ELR (cell line): ENCODE results near the gene CHCHD3.

Experiments
- DNase-seq: peaks from one replicate; pipeline ENCODE4 v3.0.0-alpha.2; 2015; ENCODE audit warnings: low read depth

Gene CHCHD3

DNA sequence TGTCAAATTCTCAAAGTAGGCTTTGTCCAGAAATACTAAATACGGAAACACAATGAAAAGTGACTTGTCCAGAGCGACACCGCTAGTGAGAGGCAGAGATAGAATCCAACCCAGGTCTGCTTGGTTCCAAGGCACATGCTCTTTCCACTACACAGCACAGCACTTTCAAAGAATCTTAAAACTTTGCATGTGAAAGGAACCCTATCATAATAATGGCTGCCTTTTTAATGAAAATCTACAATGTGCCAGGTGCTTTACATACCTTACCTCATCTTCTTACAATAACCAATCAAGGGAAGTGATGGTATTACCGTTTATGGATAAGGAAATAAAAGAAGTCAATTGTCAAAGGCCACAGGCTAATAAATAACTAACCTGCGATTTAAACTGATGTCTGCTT is 2.6 kb downstream of the CHCHD3 start:
- no peak for DNase-seq

DNA sequence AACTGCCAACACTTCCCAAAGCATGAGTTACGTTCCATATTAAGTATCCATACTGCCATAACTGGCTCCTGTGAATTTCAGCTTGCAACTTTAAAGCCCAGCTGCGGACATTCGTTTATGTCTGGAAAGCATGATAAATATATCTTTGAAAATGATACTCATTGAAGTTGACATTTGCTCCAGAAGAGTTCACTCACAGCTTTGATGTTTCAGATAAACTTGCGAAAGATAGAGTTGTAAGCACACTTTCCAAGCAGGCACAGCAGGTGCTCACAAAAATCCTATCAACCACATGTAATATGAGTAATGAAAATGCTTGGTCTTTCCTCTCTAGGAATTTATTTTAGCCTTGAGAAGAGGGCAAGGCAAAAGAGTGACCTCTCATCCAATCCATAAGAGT is 4.5 kb downstream of the CHCHD3 start:
- DNase-seq, result no peak

DNA sequence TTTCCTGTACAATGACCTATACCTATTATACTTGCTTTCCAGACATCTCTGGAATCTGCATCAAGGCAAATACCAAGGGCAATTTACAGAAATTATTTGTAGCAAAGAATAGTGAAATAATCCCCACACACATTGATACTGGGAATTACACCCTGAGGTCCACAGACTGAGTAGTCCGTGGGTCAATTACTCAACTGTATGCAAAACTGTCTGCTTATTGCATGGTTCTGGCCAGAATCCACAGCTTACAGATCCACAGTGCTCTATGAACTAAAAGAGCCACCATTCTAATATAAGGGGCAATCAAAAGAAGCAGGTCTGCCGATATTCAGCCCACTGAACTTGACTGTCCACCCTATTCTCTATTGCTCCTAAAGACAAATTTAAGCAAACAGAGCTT is 5.7 kb downstream of the CHCHD3 start:
- DNase-seq, result no peak

DNA sequence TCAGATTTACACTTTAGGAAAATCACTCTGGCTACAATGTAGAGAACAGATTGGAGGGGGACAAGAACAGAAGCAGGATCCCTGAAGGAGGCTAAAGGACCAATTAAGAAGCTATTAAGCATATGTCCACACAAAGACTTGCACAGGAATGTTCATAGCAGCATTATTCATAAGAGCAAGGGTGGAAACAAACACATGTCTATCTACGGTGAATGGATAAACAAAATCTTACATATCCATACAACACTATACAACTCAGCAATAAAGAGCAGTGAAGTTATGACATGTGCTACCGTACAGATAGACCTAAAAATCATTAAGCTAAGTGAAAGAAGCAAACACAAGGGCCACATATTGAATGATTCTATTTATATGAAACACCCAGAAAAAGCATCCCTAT is 10.4 kb downstream of the CHCHD3 start:
- DNase-seq, result no peak

DNA sequence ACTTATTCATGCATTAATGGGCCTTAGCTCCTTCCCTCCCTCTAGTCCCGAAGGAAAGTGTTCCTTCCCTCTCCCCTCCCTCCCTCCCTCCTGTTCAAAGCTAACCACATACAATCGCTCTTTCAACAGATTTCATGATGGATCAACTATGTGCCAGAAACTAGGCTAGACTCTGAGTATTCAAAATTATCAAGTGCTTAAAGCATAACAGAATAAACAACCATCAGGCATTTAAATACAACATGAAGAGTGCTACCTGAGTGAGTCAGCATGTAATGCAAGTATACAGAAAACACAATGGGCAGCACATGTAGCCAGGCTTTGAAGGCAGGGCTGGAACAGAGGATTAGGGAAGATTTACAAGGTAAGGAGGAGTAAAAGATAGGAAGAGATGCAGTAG is 11.3 kb downstream of the CHCHD3 start:
- no peak for DNase-seq

DNA sequence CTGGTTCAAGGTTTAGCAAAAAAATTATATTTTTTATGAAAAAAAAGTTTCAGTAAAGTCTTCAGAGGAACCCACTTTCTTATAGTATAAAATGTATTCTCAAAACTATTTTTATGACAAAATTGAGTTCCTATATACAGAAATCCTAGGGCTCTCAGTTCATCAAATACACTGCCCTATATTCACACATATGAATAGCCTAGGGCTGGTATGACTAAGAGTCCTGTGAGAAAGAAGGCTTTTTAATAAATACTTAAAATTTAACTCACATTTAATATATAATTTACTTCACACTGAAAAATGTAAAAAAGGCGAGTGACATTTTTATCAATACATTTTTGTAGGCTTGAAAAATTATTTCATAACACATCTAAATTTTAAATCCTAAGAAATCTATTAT is 16.6 kb downstream of the CHCHD3 start:
- peak; percentile 21 for DNase-seq

DNA sequence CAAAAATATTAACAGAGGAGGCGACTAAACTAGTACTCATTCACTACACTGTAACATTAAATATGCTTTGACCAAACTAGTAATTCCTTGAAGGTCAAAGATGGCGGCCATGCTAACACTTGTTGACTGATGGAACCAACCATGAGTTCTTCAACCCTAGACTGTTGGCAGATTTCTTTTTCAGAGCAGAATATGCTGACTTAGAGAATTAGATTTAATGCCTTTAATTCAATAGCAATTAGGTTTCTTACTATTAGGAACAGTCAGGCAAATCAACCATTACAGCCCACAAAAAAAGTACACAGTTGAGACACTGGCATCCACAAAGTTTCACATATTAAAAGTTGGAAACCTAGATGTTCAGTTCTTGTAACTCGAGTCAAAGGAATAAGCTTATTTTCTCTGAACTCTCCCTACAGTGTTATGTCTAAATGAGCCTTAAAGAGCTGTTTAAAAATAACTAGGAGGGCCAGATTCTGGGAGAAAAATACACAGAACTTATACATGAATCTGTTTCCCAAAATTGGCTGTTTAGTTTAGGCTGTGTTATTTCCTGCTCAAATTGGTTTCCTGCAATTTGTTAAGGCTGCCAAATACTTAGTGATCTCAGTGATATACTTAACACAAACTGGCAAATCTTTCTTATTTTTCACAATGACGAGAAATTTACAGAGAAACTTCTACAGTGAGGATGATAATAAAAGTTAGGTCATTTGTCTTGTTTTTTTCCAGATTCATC is 17.6 kb downstream of the CHCHD3 start:
- DNase-seq, result no peak

DNA sequence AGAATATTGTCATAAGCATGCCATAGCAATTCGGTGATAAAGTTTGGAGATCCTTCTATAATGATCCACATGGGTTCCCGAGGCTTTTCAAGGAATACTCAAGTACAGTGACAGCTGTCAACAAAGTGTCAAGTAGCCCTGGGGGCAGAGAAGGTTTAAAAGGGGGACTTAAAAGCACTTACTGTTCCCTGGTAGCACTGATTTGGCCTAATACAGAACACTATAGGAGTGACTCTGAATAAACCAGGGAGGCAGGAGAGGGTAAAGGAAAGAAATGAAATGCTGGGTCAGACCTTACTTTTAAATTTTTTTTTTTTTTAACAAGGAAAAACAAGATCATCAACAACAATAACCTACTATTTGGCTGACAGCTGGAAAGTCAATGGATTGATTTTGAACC is 20.1 kb downstream of the CHCHD3 start:
- DNase-seq, result no peak

DNA sequence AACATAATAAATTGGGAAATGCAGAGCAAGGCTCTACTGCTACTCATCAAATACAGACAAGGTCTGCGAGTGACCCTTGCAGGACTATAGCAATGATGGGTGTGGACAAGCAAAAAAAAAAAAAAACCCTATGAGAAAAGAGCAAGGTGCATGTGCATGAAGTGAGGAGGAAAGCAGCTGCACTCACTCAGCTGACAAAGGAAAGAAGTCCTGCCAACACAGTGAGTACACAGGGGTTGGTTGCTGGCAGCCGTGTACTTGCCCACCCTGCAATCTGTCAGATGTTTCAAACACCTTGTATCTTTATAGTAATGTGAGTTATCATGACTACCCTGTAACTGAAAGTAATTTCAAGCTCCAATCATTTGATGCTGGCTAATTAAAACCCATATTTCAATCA is 20.5 kb downstream of the CHCHD3 start:
- DNase-seq, result no peak

DNA sequence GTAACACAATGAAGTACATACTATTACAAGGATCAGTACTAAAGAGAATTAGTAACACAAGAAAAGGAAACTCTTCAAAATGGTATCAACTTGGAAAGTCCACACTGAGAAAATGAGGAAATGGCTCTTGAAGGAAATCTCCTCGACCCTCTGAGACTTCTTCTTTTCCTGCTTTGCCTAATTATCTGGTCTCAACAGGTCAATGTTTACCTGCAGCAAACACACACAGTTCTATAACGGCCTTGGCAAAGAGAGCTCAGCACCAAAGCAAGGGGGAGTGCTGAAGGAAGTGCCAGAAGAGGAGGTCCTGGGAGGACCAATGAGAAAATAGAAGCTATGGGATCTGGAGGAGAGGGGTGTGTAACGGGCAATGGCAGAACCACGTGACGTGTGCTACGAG is 21.9 kb downstream of the CHCHD3 start:
- no peak for DNase-seq

DNA sequence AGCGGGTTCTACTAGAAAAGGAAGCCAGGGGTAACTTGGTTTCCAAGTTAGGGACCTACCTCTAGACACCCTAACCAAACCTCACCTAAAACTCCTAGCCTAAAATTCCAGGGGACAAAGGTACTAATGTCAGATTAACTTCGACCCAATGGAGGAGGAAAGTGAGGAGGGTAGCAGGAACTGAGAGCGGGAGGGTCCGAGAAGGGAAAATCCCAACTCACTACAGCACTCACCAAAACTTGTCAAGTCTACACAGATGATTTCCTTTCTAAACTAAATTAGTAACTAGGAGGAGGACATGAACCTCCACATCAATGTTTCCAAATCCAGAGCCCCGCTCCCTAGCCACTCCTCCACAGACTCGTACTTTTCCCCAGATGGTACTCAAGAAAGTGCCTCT is 22.6 kb downstream of the CHCHD3 start:
- DNase-seq, result no peak

DNA sequence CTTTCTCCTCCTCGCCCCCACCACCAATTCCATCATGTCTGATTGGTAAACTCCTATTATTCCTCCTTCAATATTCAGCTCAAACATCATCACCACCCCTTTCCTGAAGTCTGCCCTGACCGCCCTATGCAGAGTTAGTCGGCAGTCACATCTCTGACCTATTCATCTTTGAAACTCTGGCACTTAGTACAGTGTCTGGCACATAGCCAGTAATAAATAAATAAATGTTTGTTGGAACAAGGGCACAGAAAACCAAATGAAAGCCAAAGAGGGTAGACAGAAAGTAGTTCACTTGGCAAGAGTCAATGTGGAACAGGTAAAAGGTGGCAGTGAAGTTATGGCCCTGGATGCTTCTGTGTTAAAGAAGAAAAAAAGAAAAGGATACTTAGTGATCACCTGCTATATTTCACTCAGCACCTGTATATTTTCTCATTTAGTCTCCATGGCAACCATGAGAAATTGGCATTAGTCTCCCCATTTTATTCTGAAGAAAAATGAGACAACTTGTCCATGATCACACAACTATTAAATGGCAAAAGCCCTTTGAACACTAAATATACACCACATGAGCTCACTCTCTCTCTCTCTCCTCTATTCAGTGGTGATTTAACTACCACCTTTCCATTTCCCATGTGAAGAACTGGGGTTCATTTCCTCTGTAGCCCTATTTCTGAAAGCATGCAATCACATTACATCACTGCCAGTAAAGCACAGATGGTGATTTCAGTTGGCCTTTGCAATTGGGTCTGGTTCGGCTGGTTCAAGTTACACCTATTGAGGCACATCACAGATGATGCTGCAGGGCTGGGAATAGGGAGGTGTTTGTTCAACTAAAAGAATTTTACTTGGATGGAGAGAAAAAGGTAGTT is 25.3 kb downstream of the CHCHD3 start:
- no peak for DNase-seq

DNA sequence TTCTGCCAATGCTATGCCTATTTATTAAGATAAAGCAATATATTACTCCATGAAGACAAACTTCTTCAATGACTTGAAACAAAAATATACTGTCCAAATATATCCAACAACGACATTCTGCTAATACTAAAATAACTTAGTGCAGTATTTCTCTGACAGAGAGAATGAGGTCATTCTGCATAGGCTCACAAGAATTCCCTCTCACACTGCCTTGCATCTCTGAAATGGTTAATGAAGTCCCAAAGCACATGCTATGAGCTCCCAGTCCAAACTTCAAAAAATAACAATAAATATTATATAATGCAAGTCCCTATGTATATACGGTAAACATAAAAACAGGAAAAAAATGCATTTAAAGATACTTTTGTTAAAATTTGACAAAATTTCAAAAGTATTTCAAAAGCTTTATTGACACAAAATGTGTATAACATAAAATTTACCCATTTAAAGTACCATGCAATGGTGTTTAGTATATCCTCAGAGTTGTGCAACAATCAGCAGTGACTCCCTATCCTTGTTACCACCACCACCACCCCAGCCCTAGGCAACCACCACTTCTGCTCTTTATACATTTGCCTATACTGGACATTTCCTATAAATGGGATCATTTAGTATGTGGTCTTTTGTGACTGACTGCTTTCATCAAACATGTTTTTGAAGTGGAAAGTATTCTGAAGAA is 27.6 kb downstream of the CHCHD3 start:
- DNase-seq, result peak; percentile 59

DNA sequence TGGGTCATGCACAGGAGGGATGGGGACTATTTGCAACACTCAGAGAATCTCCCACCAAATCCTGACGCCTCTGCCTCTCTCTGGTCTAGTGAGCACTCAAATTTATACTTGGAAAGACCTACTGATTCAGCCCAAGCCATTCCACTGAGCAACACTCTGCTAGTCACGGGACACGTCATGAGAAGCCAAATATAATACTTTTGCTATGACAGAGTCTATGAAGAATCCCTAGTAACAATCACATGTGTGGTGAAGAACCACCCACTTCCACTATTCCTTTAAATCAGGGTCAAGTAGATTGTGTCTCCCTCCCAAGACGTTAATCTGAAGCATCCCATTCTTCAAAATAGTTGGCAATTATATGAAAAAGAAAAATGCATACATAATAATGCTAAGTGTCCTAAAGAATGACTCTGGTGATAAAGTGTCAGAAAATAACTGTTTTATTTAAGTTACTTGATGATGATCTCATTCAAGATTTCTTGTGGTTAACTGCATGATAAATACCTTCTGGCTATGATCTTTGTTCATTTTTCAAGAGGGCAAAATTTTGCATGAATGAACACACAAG is 28.5 kb downstream of the CHCHD3 start:
- DNase-seq, result peak; percentile 97

DNA sequence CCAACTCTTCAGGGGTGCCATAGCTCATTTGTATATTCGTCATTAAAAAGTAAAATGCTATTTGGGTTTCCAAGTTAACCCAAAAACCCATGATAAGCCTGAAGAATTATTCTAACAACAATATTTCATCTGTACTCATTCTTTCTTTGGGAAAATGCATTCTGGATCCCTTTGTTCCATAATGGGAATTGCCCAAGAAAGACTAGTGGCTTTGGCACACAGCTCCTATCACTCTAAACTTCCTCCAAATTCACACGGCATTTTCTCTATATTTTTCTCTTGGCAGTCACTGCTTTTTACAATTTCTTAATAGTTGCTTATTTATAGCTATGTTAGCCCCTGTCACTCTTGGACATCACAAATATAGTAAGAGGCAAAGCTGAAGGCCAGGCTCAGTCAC is 29.1 kb downstream of the CHCHD3 start:
- no peak for DNase-seq

DNA sequence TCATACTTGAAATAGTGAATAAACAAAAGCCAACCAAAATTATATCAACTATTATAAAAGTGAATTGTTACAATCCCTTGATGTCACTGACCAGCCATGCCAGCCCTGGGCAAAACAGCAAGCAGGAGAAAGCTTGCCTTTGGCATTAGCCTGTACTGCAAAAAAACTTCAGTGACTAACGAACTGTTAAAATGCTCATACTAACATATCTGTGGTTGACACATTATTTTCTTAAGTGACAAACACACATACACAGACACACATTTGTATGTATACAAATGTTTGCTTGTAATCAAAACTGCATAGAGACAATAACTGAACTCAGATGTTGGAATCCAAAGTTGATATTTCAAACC is 29.5 kb downstream of the CHCHD3 start:
- peak; percentile 47 for DNase-seq

DNA sequence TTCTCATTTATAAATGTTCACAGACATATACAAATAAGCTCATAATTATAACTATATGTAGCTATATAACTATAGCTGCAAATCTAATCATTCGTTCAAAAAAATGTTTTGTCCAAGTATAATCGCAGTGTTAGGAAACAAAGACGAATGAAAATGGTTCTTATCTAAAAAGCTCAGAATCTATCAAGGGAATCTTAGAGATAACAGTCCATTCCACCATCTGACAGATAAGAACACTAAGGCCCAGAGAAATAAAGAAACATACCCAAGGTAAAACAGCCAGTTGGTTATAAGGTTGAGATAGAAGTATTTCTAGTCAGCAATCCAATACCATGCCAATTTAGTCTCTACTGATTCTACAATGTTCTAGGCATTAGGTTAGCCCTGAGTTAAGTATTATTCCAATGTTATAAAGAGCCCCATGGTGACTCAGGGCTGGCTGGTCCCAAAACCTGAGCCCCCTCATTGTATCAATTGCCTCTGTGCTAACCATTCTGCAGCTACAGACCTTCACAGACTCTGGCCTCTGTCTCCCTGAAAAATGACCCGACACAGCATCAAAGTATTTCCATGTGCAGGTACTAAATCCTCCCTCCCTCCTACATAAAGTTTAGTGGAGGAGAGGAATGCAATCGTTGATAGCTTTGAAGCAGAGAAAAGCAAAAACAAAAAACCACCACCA is 30.0 kb downstream of the CHCHD3 start:
- no peak for DNase-seq

DNA sequence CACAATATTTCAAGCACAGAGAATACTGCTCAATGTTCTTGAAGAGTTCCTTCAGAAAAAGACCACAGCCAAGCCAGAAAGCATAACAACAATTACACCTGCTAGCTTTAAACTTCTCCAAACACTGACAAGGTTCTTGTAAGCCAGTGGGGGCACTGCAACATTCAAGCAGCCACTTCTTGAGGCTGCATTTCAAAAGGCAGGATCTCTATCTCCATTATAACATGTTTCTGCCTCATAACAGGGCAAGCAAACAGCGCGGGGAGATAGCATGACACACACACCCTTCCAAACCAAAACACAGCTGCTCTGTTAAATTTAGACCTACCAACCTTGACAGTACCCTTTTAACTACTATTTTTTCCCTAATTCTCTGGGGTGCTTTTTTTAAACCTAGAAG is 30.8 kb downstream of the CHCHD3 start:
- peak; percentile 21 for DNase-seq

DNA sequence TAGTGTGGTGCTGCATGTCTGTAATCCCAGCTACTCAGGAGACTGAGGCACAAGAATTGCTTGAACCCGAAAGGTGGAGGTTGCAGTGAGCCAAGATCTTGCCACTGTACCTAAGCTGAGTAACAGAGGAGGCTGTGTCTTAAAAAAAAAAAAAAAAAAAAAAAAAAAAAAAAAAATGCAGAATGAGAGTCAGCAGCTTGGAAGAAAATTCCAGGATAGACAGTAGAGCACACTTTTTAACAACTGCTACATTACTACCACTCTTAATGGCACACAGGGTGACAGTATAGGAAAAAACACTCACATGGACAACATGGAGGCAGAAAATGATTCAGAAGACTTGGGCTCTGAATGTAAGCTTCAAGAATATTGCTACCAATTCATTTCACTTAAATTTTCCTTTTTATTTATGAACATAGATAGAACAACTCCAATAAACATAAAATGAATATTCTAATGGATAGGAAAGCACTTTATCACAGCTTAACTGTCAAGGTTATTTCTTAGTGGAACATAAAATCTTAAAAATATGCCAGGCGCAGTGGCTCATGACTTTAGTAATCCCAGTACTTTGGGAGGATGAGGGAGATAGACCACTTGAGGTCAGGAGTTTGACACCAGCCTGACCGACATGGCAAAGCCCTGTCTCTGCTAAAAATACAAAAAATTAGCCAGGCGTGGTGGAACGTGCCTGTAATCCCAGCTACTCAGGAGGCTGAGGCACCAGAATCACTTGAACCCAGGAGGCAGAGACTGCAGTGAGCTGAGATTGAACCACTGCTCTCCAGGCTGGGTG is 31.5 kb downstream of the CHCHD3 start:
- DNase-seq, result no peak

DNA sequence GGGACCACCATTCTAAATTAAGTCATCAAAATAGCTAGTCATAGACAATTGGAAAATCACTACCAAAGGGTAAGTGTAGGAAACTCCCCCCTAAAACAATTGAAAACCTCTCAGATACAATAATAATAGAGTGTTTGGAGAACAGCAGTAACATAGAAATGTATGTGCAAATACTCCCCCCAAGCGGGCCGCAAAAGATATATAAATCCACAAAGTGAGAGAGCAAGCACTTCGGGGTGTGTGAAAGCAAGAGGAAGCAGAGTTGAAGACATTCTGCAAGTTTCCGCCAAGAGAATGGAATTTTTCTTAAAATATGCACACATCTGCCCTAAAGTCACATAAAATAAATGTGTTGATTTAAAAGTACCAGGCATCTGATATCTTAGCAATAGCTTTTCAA is 33.3 kb downstream of the CHCHD3 start:
- no peak for DNase-seq

DNA sequence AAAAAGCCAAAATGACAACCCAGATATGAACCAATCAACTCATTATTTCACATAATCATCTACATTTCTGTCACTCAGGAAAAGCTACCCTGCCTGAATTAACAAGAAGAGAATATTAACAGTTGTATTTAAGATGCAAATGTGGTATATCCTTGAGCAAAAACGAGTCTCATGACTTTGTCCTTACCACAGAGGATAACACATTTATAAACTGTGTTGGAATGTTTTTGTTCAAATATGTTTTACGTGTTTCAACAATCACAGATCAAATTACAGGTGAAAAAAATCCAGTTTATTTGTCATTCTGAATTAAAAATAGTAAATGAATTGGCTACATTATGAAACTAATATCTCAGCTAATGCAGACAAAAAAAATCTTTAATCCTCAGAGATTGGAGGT is 34.6 kb downstream of the CHCHD3 start:
- DNase-seq, result no peak
